Lower lobe of right lung (tissue), 2 donors: ENCODE data around the gene SCN1A. TPM values are rescaled to one million over a fixed set of nuclear protein-coding genes. Genes with fewer than 3 reads are reported as not detected.

ENCODE experiments used
- ATAC-seq, 2 donors: fragments of 200-7000 bp; cut with Tn5 transposase; one replicate each; pipeline ENCODE4 v1.9.1; 2020 to 2022; ENCODE audit warnings: mild to moderate bottlenecking in 2 of 2, moderate library complexity in 2 of 2
- DNase-seq: peaks from one replicate; pipeline ENCODE4 v3.0.0-alpha.2; 2020
- H3K27ac ChIP-seq: fragments of 200-600 bp; one replicate; pipeline ENCODE4 v1.8.0; 2022
- H3K27me3 ChIP-seq: fragments of 200-600 bp; one replicate; pipeline ENCODE4 v1.8.0; 2022; ENCODE audit warnings: low read depth
- H3K36me3 ChIP-seq: fragments of 200-600 bp; one replicate; pipeline ENCODE4 v1.8.0; 2022; ENCODE audit warnings: mild to moderate bottlenecking
- H3K4me1 ChIP-seq: fragments of 200-600 bp; one replicate; pipeline ENCODE4 v1.8.0; 2022
- H3K4me3 ChIP-seq: fragments of 200-600 bp; one replicate; pipeline ENCODE4 v1.8.0; 2022; ENCODE audit warnings: mild to moderate bottlenecking
- H3K9me3 ChIP-seq: fragments of 200-600 bp; one replicate; pipeline ENCODE4 v1.8.0; 2022
- CTCF ChIP-seq: fragments of 200-600 bp; IDR thresholded peaks from one replicate; pipeline ENCODE4 v1.8.0; 2022; ENCODE audit warnings: antibody characterized with exemption, mild to moderate bottlenecking
- intact Hi-C: fragments of 100-400 bp; cut with DNase I; formaldehyde crosslinking; loops from one replicate; pipeline ENCODE4 v1.11.0; 2022
- total RNA-seq: library from RNA; stranded (reverse); fragmentation: NEBNext Ultra II Directional; extraction: Animal tissue kit (Norgen Biotek cat#: 25700); gene quantifications from one replicate; pipeline ENCODE4 v1.2.1, GENCODE V29; 2021
- donor health status: DM: no; HTN: yes; CAD: no; lungs with severe emphysema.

SCN1A gene
- total RNA-seq, 1 donor from 2014 or later: 19.1 TPM

- DNase-seq (no peak), ATAC-seq (no peak)
- H3K27ac ChIP-seq: no peak overlapping the region
- no peaks in the 10 kb centered on the region for H3K4me1 ChIP-seq
- TF ChIP-seq CTCF: no peak
- no peaks in the 10 kb centered on the region for H3K9me3 ChIP-seq
- intact Hi-C loops: no loop called here
- H3K4me3 ChIP-seq: no peak overlapping the region
- no peaks in the 10 kb centered on the region for H3K27me3 ChIP-seq
- no peaks in the 10 kb centered on the region for H3K36me3 ChIP-seq
Measured at GRCh38 chr2:165961818-165962217, 166.0 kb downstream of the SCN1A start.

- Histone ChIP-seq H3K4me1 (peaks cover 7% of the 10 kb centered on the region), H3K27ac (no peak overlapping the region), H3K27me3 (no peaks in the 10 kb centered on the region), H3K36me3 (no peaks in the 10 kb centered on the region), H3K4me3 (no peak overlapping the region), H3K9me3 (no peaks in the 10 kb centered on the region)
- ATAC-seq (no peak), DNase-seq (no peak)
- no peak for TF ChIP-seq CTCF
- intact Hi-C loops: no loop called here
Measured at GRCh38 chr2:165959371-165959770, 168.4 kb downstream of the SCN1A start.

- no peaks in the 10 kb centered on the region for H3K36me3 ChIP-seq
- ATAC-seq (no peak), DNase-seq (no peak)
- TF ChIP-seq CTCF: no peak
- H3K4me3 ChIP-seq: no peak overlapping the region
- no peaks in the 10 kb centered on the region for H3K27me3 ChIP-seq
- intact Hi-C loops: no loop called here
- no peaks in the 10 kb centered on the region for H3K9me3 ChIP-seq
- H3K27ac ChIP-seq: no peak overlapping the region
- peaks cover 9% of the 10 kb centered on the region for H3K4me1 ChIP-seq
Measured at GRCh38 chr2:165958313-165958960, 169.4 kb downstream of the SCN1A start.

- ATAC-seq: no peak
- Histone ChIP-seq H3K27ac (no peak overlapping the region), H3K4me3 (no peak overlapping the region), H3K9me3 (no peaks in the 10 kb centered on the region), H3K36me3 (no peaks in the 10 kb centered on the region), H3K4me1 (peaks cover 18% of the 10 kb centered on the region), H3K27me3 (no peaks in the 10 kb centered on the region)
- no peak for DNase-seq
- TF ChIP-seq CTCF: no peak
- intact Hi-C loops: no loop called here
Measured at GRCh38 chr2:165957030-165957675, 170.7 kb downstream of the SCN1A start.

- Histone ChIP-seq H3K27me3 (no peaks in the 10 kb centered on the region), H3K27ac (peak within 1 kb of the TSS; percentile 83), H3K36me3 (peaks cover 5% of the 10 kb centered on the region), H3K9me3 (no peaks in the 10 kb centered on the region), H3K4me1 (peaks cover 30% of the 10 kb centered on the region), H3K4me3 (peak within 1 kb of the TSS; percentile 79)
- intact Hi-C loops: no loop called here
- TF ChIP-seq CTCF: peak; percentile 83
- ATAC-seq: peak; percentile 100
- peak; percentile 95 for DNase-seq
Measured at GRCh38 chr2:165953655-165954606, 173.9 kb downstream of the SCN1A start, which contains the start of gene TTC21B. Gene TTC21B, minus strand, starts transcription at chr2:165953776. Its CDS starts 71 bp downstream, at chr2:165953705.
